ENCODE measurements around the gene C19orf47. TPM values are rescaled to one million over a fixed set of nuclear protein-coding genes. Genes with fewer than 3 reads are reported as not detected.

Gene C19orf47
- total RNA-seq, 1 experiment from 2014 or later: 14.9 TPM

DNA sequence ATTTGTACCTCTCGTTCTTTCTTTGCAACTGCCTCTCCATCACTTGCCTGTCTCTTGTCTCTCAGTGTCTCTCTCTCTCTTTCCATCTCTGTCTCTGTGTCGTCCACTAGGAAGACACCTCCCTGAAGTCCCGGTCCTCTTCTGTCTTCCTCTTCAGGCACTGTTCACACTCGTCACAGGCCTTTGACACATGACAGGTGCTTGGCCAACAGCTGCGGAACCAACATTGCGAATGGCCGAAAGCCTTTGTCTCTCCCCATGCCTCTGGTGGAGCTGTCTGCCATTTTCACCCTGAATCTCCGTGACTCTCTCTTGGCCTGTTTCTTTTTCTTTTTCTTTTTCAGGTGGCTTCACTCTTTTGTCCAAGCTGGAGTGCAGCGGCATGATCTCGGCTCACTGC is 39.0 kb upstream of the C19orf47 start:
- ChIA-PET CTCF (interaction anchor here (0.6 to 1.1 kb wide), 3 partner anchors 10 to 78 kb away, joined by 3 to 5 read pairs (median 3); no protein-coding TSS in a partner anchor), POLR2A (interaction anchor here (1.3 kb wide), 1 partner anchor 16 kb away, joined by 5 read pairs; no protein-coding TSS in a partner anchor)
- peaks cover 25% of the 10 kb centered on the region for H3K27me3 Mint-ChIP-seq (ENCODE audit: insufficient read depth, unreplicated experiment)
- H3K4me1 Mint-ChIP-seq (ENCODE audit: insufficient read depth, unreplicated experiment): no peaks in the 10 kb centered on the region
- intact Hi-C loops (cut with micrococcal nuclease): no loop called here
- no peaks in the 10 kb centered on the region for H3K9me3 Mint-ChIP-seq (ENCODE audit: unreplicated experiment)
- H3K27ac Mint-ChIP-seq (ENCODE audit: low read depth, unreplicated experiment): no peak overlapping the region
- no TSS peak for BruUV-seq (replicated peaks)
- TF ChIP-seq, protein P1, sequence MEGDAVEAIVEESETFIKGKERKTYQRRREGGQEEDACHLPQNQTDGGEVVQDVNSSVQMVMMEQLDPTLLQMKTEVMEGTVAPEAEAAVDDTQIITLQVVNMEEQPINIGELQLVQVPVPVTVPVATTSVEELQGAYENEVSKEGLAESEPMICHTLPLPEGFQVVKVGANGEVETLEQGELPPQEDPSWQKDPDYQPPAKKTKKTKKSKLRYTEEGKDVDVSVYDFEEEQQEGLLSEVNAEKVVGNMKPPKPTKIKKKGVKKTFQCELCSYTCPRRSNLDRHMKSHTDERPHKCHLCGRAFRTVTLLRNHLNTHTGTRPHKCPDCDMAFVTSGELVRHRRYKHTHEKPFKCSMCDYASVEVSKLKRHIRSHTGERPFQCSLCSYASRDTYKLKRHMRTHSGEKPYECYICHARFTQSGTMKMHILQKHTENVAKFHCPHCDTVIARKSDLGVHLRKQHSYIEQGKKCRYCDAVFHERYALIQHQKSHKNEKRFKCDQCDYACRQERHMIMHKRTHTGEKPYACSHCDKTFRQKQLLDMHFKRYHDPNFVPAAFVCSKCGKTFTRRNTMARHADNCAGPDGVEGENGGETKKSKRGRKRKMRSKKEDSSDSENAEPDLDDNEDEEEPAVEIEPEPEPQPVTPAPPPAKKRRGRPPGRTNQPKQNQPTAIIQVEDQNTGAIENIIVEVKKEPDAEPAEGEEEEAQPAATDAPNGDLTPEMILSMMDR (IDR thresholded peaks at IDR 0.05; ENCODE audit: unreplicated experiment): no peak
- no peak for DNase-seq (ENCODE audit: unreplicated experiment)
- no peak overlapping the region for H3K4me3 Mint-ChIP-seq (ENCODE audit: unreplicated experiment)
- peaks cover 5% of the 10 kb centered on the region for H3K36me3 Mint-ChIP-seq (ENCODE audit: insufficient read depth, unreplicated experiment)

DNA sequence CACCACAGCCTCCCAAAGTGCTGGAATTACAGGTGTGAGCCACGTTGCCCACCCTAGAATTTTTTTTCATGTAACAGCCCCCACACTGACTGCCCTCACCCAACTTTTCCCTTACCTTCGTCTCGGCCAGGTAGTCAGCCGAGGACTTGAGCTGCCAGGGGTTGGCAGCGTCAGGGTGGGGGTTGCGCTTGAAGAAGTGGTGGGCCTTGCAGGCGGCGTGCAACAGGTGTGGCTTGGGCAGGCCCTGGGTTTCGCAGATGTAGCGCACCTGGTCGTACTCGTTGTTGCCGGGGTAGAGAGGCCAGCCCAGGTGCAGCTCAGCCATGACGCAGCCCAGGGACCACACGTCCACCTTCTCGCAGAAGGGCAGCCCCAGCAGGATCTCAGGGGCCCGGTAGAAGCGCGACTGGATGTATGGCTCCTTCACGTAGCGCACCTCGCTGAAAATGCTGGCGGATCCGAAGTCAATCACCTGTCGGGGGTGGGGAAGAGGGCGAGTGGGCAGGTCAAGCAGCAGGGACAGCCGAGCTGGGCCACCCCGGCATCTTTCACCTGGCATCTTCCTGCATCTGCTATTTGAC is 35.6 kb upstream of the C19orf47 start:
- ChIA-PET POLR2A (no interaction called here), CTCF (interaction anchor here (0.5 to 0.6 kb wide), 2 partner anchors 33 to 78 kb away, joined by 3 read pairs; no protein-coding TSS in a partner anchor)
- Mint-ChIP-seq H3K9me3 (ENCODE audit: unreplicated experiment) (no peaks in the 10 kb centered on the region), H3K27me3 (ENCODE audit: insufficient read depth, unreplicated experiment) (peaks cover 25% of the 10 kb centered on the region), H3K4me3 (ENCODE audit: unreplicated experiment) (no peak overlapping the region), H3K4me1 (ENCODE audit: insufficient read depth, unreplicated experiment) (no peaks in the 10 kb centered on the region), H3K36me3 (ENCODE audit: insufficient read depth, unreplicated experiment) (peaks cover 11% of the 10 kb centered on the region), H3K27ac (ENCODE audit: low read depth, unreplicated experiment) (no peak overlapping the region)
- no peak for DNase-seq (ENCODE audit: unreplicated experiment)
- TF ChIP-seq, protein P1 (IDR thresholded peaks at IDR 0.05; ENCODE audit: unreplicated experiment): no peak
- intact Hi-C loops (cut with micrococcal nuclease): no loop called here
- BruUV-seq (replicated peaks): no TSS peak

DNA sequence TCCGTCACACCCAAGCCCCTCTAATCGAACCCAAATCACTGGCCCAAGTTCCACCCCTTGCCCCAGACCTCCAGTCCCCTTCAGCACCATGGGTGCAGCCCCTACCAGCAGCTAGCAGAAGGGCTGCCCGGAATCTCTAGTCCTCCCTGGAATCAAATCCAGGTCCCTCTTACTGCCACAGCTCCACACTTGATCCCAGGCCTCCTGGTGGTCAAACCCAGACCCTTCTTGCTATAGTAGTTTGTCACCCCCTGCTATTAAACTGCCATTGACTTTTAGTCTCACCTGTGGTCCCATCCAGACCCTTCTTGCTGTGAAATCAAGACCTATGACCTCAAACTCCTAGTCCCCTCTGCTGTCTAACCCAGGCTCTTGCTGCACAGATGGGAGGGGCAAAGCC is 33.1 kb upstream of the C19orf47 start:
- BruUV-seq (replicated peaks): no TSS peak
- CTCF ChIA-PET: interaction anchor here (0.6 to 1.1 kb wide), 2 partner anchors 76 to 84 kb away, joined by 3 to 8 read pairs; no protein-coding TSS in a partner anchor
- POLR2A ChIA-PET: no interaction called here
- Mint-ChIP-seq H3K36me3 (ENCODE audit: insufficient read depth, unreplicated experiment) (peaks cover 6% of the 10 kb centered on the region), H3K4me1 (ENCODE audit: insufficient read depth, unreplicated experiment) (no peaks in the 10 kb centered on the region), H3K9me3 (ENCODE audit: unreplicated experiment) (no peaks in the 10 kb centered on the region), H3K27me3 (ENCODE audit: insufficient read depth, unreplicated experiment) (peaks cover 14% of the 10 kb centered on the region), H3K4me3 (ENCODE audit: unreplicated experiment) (no peak overlapping the region), H3K27ac (ENCODE audit: low read depth, unreplicated experiment) (no peak overlapping the region)
- intact Hi-C loops (cut with micrococcal nuclease): no loop called here
- no peak for DNase-seq (ENCODE audit: unreplicated experiment)
- TF ChIP-seq, protein P1 (IDR thresholded peaks at IDR 0.05; ENCODE audit: unreplicated experiment): no peak

- POLR2A ChIA-PET: no interaction called here
- CTCF ChIA-PET: interaction anchor here (0.6 to 1.1 kb wide), 2 partner anchors 75 to 83 kb away, joined by 3 to 8 read pairs; no protein-coding TSS in a partner anchor
- BruUV-seq (replicated peaks): no TSS peak
- TF ChIP-seq, protein P1 (IDR thresholded peaks at IDR 0.05; ENCODE audit: unreplicated experiment): no peak
- Mint-ChIP-seq H3K4me1 (ENCODE audit: insufficient read depth, unreplicated experiment) (no peaks in the 10 kb centered on the region), H3K9me3 (ENCODE audit: unreplicated experiment) (no peaks in the 10 kb centered on the region), H3K27me3 (ENCODE audit: insufficient read depth, unreplicated experiment) (peaks cover 10% of the 10 kb centered on the region), H3K4me3 (ENCODE audit: unreplicated experiment) (no peak overlapping the region), H3K36me3 (ENCODE audit: insufficient read depth, unreplicated experiment) (peaks cover 7% of the 10 kb centered on the region), H3K27ac (ENCODE audit: low read depth, unreplicated experiment) (no peak overlapping the region)
- intact Hi-C loops (cut with micrococcal nuclease): no loop called here
- no peak for DNase-seq (ENCODE audit: unreplicated experiment)
These were observed 32.2 kb upstream of the C19orf47 start for GRCh38 chr19:40380199-40381037.

Data from MCF 10A (cell line).